GM06990 (cell line): ENCODE results near the gene KCNQ1OT1.

Source experiments
- DNase-seq: peaks from one replicate; pipeline ENCODE4 v3.0.0-alpha.2; 2011; ENCODE audit not compliant: insufficient read length; ENCODE audit errors: extremely low read depth
- H3K27me3 ChIP-seq: replicated peaks from 2 replicates; pipeline ENCODE4 v1.6.0; 2011; ENCODE audit warnings: low read length; ENCODE audit not compliant: control insufficient read depth, insufficient read depth
- H3K36me3 ChIP-seq: 2 replicates; pipeline ENCODE4 v1.5.1; 2011; ENCODE audit warnings: low read length; ENCODE audit not compliant: control insufficient read depth, insufficient read depth
- H3K4me3 ChIP-seq: replicated peaks from 2 replicates; pipeline ENCODE4 v1.5.1; 2011; ENCODE audit warnings: low read depth, mild to moderate bottlenecking, control low read depth, low read length
- CTCF ChIP-seq: IDR thresholded peaks from 2 replicates; pipeline ENCODE4 v1.5.1; 2011; ENCODE audit warnings: low read length, control low read depth, mild to moderate bottlenecking, inconsistent platforms; ENCODE audit not compliant: insufficient read depth, poor library complexity, severe bottlenecking

KCNQ1OT1 gene

GRCh38 chr11:2719831-2720590 is 20.2 kb upstream of the KCNQ1OT1 start:
- peaks cover 2% of the 10 kb centered on the region; the same call in 1 of the 2 replicates for H3K27me3 ChIP-seq
- no peak for TF ChIP-seq CTCF
- no peak for DNase-seq

GRCh38 chr11:2718817-2719438 is 19.1 kb upstream of the KCNQ1OT1 start:
- no peak for TF ChIP-seq CTCF
- H3K27me3 ChIP-seq, result peaks cover 2% of the 10 kb centered on the region; the same call in 1 of the 2 replicates
- no peaks in the 10 kb centered on the region for H3K36me3 ChIP-seq
- DNase-seq, result no peak
- no peak overlapping the region for H3K4me3 ChIP-seq

More at GRCh38 chr11:2719831-2720590, 20.2 kb upstream of the KCNQ1OT1 start:
- no peaks in the 10 kb centered on the region for H3K36me3 ChIP-seq
- no peak overlapping the region for H3K4me3 ChIP-seq

- no peak for TF ChIP-seq CTCF
- Histone ChIP-seq H3K27me3 (peaks cover 2% of the 10 kb centered on the region; the same call in 1 of the 2 replicates), H3K36me3 (no peaks in the 10 kb centered on the region), H3K4me3 (no peak overlapping the region)
- DNase-seq, result no peak
Measured at GRCh38 chr11:2717561-2718325, 17.9 kb upstream of the KCNQ1OT1 start.

- no peaks in the 10 kb centered on the region for H3K27me3 ChIP-seq
- H3K4me3 ChIP-seq, result no peak overlapping the region
- TF ChIP-seq CTCF, result no peak
- DNase-seq, result no peak
- H3K36me3 ChIP-seq, result no peaks in the 10 kb centered on the region
Measured at GRCh38 chr11:2716376-2717095, 16.7 kb upstream of the KCNQ1OT1 start.

- no peaks in the 10 kb centered on the region for H3K36me3 ChIP-seq
- no peaks in the 10 kb centered on the region for H3K27me3 ChIP-seq
- TF ChIP-seq CTCF, result no peak
- no peak overlapping the region for H3K4me3 ChIP-seq
- no peak for DNase-seq
Measured at GRCh38 chr11:2715716-2716350, 16.0 kb upstream of the KCNQ1OT1 start.
